Spinal cord (tissue), 10 donors: ENCODE data around the gene HOXA4. TPM values are rescaled to one million over a fixed set of nuclear protein-coding genes. Genes with fewer than 3 reads are reported as not detected.

ENCODE experiments used
- DNase-seq, 6 donors: peaks; one replicate each; pipeline versions ENCODE4 v3.0.0 to v3.0.0-alpha.2; 2013 to 2015; ENCODE audit warnings: low spot score in 6 of 6, low read depth in 4 of 6
- H3K27ac ChIP-seq: one replicate; pipeline ENCODE4 v1.5.1; 2013; ENCODE audit warnings: low read depth, low read length, control low read depth
- H3K27me3 ChIP-seq: one replicate; pipeline ENCODE4 v1.6.1; 2013; ENCODE audit warnings: low read length; ENCODE audit not compliant: control insufficient read depth, insufficient read depth
- H3K36me3 ChIP-seq: one replicate; pipeline ENCODE4 v1.6.1; 2013; ENCODE audit warnings: low read length; ENCODE audit not compliant: control insufficient read depth, insufficient read depth
- H3K4me1 ChIP-seq: one replicate; pipeline ENCODE4 v1.6.1; 2013; ENCODE audit warnings: low read length; ENCODE audit not compliant: control insufficient read depth, insufficient read depth
- H3K4me3 ChIP-seq: one replicate; pipeline ENCODE4 v1.5.1; 2013; ENCODE audit warnings: low read depth, low read length, control low read depth
- H3K9me3 ChIP-seq: one replicate; pipeline ENCODE4 v1.6.1; 2013; ENCODE audit warnings: low read length; ENCODE audit not compliant: control insufficient read depth, insufficient read depth
- WGBS: methylation state at CpG from one replicate; pipeline ENCODE4 v1.1.5; 2013; ENCODE audit warnings: missing lambda C conversion rate; ENCODE audit not compliant: insufficient coverage; 5-methylcytosine and 5-hydroxymethylcytosine counted together
- polyA plus RNA-seq, 2 donors: library from polyadenylated mRNA; unstranded; fragments of 120-200 nt; gene quantifications; one replicate each; pipeline ENCODE4 v1.2.1, GENCODE V29; 2013; ENCODE audit not compliant: insufficient read length in 2 of 2
- total RNA-seq, 2 donors: library from RNA; depleted of rRNA in 1 of 2; stranded (reverse); fragments of 120-200 nt in 1 of 2; fragments of >200 nt in 1 of 2; gene quantifications; one replicate each; pipeline versions ENCODE4 v1.2.3 to v1.2.4, GENCODE V29; 2013 to 2014
- donor health status: healthy.

The HOXA4 gene
- total and polyA plus RNA-seq, 4 donors, result 1.4 to 56.1 (median 25.7) TPM

- peak overlapping the region; percentile 63 for H3K4me3 ChIP-seq
- peaks cover 48% of the 10 kb centered on the region for H3K27me3 ChIP-seq
Measured at GRCh38 chr7:27164367-27165088, 34.0 kb upstream of the HOXA4 start.

GRCh38 chr7:27164045-27164366, 33.4 kb upstream of the HOXA4 start:
- DNase-seq, result no peak
- peaks cover 71% of the 10 kb centered on the region for H3K4me1 ChIP-seq
- H3K36me3 ChIP-seq, result peaks cover 27% of the 10 kb centered on the region
- peak overlapping the region; percentile 99 for H3K27ac ChIP-seq
- H3K9me3 ChIP-seq, result no peaks in the 10 kb centered on the region
- H3K4me3 ChIP-seq, result peak overlapping the region; percentile 63
- peaks cover 47% of the 10 kb centered on the region for H3K27me3 ChIP-seq
- WGBS, result 22% methylated on average over 9 of the region's 12 CpGs

More at GRCh38 chr7:27164367-27165088, 34.0 kb upstream of the HOXA4 start:
- H3K27ac ChIP-seq, result peak overlapping the region; percentile 99
- H3K9me3 ChIP-seq, result no peaks in the 10 kb centered on the region
- WGBS, result 4% methylated on average over 47 of the region's 47 CpGs
- H3K36me3 ChIP-seq, result peaks cover 30% of the 10 kb centered on the region
- peaks cover 71% of the 10 kb centered on the region for H3K4me1 ChIP-seq
- no peak for DNase-seq

- peaks cover 72% of the 10 kb centered on the region for H3K4me1 ChIP-seq
- no peak for DNase-seq
- peak overlapping the region; percentile 63 for H3K4me3 ChIP-seq
- no peaks in the 10 kb centered on the region for H3K9me3 ChIP-seq
- 42% methylated on average over 15 of the region's 24 CpGs for WGBS
- peaks cover 24% of the 10 kb centered on the region for H3K36me3 ChIP-seq
- H3K27me3 ChIP-seq, result peaks cover 47% of the 10 kb centered on the region
- peak overlapping the region; percentile 99 for H3K27ac ChIP-seq
Measured at GRCh38 chr7:27163288-27164044, 32.9 kb upstream of the HOXA4 start.

GRCh38 chr7:27162561-27163287, 32.2 kb upstream of the HOXA4 start:
- no peaks in the 10 kb centered on the region for H3K9me3 ChIP-seq
- DNase-seq, result no peak
- 40% methylated on average over 1 of the region's 7 CpGs for WGBS
- H3K4me1 ChIP-seq, result peaks cover 74% of the 10 kb centered on the region
- H3K27me3 ChIP-seq, result peaks cover 49% of the 10 kb centered on the region
- H3K4me3 ChIP-seq, result peak overlapping the region; percentile 63
- peaks cover 24% of the 10 kb centered on the region for H3K36me3 ChIP-seq
- peak overlapping the region; percentile 99 for H3K27ac ChIP-seq

DNA sequence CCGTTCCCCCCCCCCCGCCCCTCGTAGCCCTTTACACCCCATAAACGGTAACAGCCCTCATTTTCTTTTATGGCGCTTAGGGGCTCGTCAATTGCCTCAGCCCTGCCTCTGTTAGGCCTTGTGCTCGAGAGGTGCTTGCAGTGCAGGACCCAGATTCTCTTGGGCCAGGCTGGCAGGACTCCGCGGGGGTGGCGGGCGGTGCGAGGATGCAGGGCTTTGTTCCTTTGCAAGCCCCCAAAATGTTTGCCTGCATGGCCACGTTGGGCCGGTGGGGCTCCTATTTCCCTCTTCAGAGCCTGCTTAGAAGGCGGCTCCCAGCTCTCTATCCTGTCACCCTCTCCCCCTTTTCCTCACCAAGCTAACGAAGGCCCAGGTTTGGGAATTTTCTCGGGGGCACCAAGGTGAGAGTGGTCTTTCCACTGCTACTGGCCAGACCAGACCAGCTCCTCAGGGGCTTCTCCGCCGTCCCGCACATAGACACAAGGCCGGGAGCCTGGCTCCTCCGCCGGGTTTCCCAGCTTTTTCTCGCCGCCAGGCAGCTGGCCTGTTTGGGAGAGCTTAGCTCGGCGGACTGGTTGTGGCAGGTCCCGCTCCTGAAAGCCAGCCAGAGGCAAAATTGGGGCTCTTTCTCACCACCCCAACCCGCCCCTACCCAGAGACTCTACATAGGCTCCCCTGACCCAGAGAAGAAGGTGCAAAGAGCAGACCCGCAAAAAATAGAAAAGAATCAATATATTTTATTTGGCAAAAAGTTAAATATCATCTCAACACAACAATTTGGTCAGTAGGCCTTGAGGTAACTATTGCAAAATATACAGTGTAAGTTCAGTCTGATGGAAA, 31.4 kb upstream of the HOXA4 start:
- Histone ChIP-seq H3K4me1 (peaks cover 78% of the 10 kb centered on the region), H3K9me3 (no peaks in the 10 kb centered on the region), H3K36me3 (peaks cover 24% of the 10 kb centered on the region), H3K4me3 (peak overlapping the region; percentile 63), H3K27me3 (peaks cover 42% of the 10 kb centered on the region), H3K27ac (peak overlapping the region; percentile 99)
- 23% methylated on average over 23 of the region's 30 CpGs for WGBS
- DNase-seq, result no peak

DNA sequence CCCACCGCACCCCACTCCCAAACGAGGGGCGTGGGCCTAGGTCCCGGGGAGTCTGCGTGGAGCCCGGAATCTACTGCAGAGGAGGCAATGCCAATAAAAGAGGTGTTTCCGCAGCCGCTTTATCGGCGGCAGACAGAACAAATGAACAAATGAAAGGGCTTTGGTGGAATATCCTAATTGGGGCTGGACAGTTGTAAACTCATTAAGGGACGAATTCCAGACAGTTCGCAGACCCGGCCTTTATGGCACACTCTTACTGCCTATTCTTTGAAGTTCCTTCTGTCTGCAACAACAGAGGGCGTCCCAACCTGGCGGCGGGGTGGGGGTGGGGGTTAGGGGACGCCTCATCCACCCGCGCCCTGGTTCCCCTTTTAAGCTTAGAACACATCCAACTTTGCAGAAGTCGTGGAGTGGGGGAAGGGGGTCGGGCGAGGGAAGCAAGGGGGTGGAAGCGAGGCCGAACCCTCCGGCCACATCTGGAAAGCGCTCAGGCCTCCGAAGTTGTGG, 30.7 kb upstream of the HOXA4 start:
- Histone ChIP-seq H3K36me3 (peaks cover 24% of the 10 kb centered on the region), H3K9me3 (no peaks in the 10 kb centered on the region), H3K4me3 (peak overlapping the region; percentile 74), H3K4me1 (peaks cover 73% of the 10 kb centered on the region), H3K27me3 (peaks cover 35% of the 10 kb centered on the region), H3K27ac (peak overlapping the region; percentile 99)
- DNase-seq, result no peak
- WGBS, result 8% methylated on average over 13 of the region's 27 CpGs

- peak in 5 of 6 donors; percentile 83 to 97 (median 91) for DNase-seq
- Histone ChIP-seq H3K36me3 (peaks cover 24% of the 10 kb centered on the region), H3K4me1 (peaks cover 67% of the 10 kb centered on the region), H3K27me3 (peaks cover 29% of the 10 kb centered on the region), H3K27ac (peak overlapping the region; percentile 99), H3K9me3 (no peaks in the 10 kb centered on the region), H3K4me3 (peak overlapping the region; percentile 74)
- 1% methylated on average over 54 of the region's 54 CpGs for WGBS
Measured at GRCh38 chr7:27160546-27161213, 30.1 kb upstream of the HOXA4 start.

DNA sequence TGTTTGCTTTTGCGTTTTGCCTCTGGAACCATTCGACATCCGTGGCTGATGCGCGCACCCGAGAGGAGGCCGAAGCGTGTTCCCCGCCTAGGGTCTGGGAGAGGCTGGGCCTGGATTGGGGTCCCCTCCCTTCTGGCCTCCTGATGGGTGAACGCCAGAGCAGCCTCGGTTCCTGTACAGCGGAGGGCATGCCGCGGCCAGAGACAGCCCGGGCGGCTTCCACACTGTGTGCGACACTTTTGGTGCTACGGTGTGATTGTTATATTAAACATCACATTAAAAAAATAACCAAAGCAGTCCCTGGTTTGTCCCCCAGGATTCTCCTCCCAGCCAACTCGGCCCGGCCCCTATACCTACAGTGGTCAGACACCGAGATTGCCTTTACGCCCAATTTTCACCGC, 29.6 kb upstream of the HOXA4 start:
- H3K4me1 ChIP-seq, result peaks cover 67% of the 10 kb centered on the region
- H3K27me3 ChIP-seq, result peaks cover 24% of the 10 kb centered on the region
- H3K36me3 ChIP-seq, result peaks cover 25% of the 10 kb centered on the region
- DNase-seq, result peak in 2 of 6 donors; percentile 73 to 88
- no peaks in the 10 kb centered on the region for H3K9me3 ChIP-seq
- H3K27ac ChIP-seq, result peak overlapping the region; percentile 99
- 19% methylated on average over 15 of the region's 23 CpGs for WGBS
- H3K4me3 ChIP-seq, result peak overlapping the region; percentile 74
